Tibial nerve (tissue), 4 donors: ENCODE results near the gene HEG1. TPM values are rescaled to one million over a fixed set of nuclear protein-coding genes. Genes with fewer than 3 reads are reported as not detected.

Experiments
- DNase-seq, 2 donors: peaks; one replicate each; pipeline ENCODE4 v3.0.0-alpha.2; 2019; ENCODE audit warnings: low spot score in 2 of 2
- H3K27ac ChIP-seq, 4 donors: fragments of 200-600 bp; sonication (generic) in 3 of 4; one replicate each; pipeline ENCODE4 v1.5.1; 2017 to 2019; ENCODE audit warnings: mild to moderate bottlenecking in 1 of 4
- H3K27me3 ChIP-seq, 2 donors: fragments of 200-600 bp; sonication (generic) in 1 of 2; one replicate each; pipeline versions ENCODE4 v1.5.1 to v1.6.0; 2017 to 2019
- H3K36me3 ChIP-seq, 3 donors: fragments of 200-600 bp; sonication (generic); one replicate each; pipeline ENCODE4 v1.5.1; 2018 to 2019
- H3K4me1 ChIP-seq, 4 donors: fragments of 200-600 bp; sonication (generic) in 3 of 4; one replicate each; pipeline ENCODE4 v1.5.1; 2017 to 2019
- H3K4me3 ChIP-seq, 4 donors: fragments of 200-600 bp; sonication (generic) in 3 of 4; one replicate each; pipeline ENCODE4 v1.5.1; 2017 to 2019; ENCODE audit warnings: mild to moderate bottlenecking in 1 of 4, moderate library complexity in 1 of 4
- H3K9me3 ChIP-seq, 4 donors: fragments of 200-600 bp; sonication (generic) in 3 of 4; one replicate each; pipeline ENCODE4 v1.5.1; 2017 to 2019
- EP300 ChIP-seq, 2 donors: sonication (generic); formaldehyde crosslinking; IDR thresholded peaks; one replicate each; pipeline ENCODE4 v1.6.1; 2017; ENCODE audit warnings: antibody characterized with exemption in 2 of 2, mild to moderate bottlenecking in 1 of 2
- POLR2A ChIP-seq, 2 donors: fragments of 450-650 bp; IDR thresholded peaks; one replicate each; pipeline ENCODE4 v1.6.1; 2017; ENCODE audit warnings: antibody characterized with exemption in 2 of 2, mild to moderate bottlenecking in 2 of 2, moderate library complexity in 2 of 2
- WGBS, 2 donors: methylation state at CpG; one replicate each; pipeline ENCODE4 v1.1.5; 2018; 5-methylcytosine and 5-hydroxymethylcytosine counted together
- total RNA-seq, 4 donors: library from RNA; depleted of rRNA; stranded (reverse); fragments of >200 nt; gene quantifications; one replicate each; pipeline ENCODE4 v1.1.0, GENCODE V29; 2016
- TF ChIP-seq, protein P1 (sequence below), 5 experiments: fragments of 200-600 bp in 3 of 5; fragments of 450-650 bp in 2 of 5; sonication (generic) in 3 of 5; IDR thresholded peaks; one replicate each; pipeline ENCODE4 v1.5.1; 2016 to 2019; ENCODE audit warnings: antibody characterized with exemption in 5 of 5, mild to moderate bottlenecking in 3 of 5, moderate library complexity in 2 of 5

HEG1 gene
- total RNA-seq, 4 donors from 2014 or later, result 26.8 to 59.1 (median 42.5) TPM

DNA sequence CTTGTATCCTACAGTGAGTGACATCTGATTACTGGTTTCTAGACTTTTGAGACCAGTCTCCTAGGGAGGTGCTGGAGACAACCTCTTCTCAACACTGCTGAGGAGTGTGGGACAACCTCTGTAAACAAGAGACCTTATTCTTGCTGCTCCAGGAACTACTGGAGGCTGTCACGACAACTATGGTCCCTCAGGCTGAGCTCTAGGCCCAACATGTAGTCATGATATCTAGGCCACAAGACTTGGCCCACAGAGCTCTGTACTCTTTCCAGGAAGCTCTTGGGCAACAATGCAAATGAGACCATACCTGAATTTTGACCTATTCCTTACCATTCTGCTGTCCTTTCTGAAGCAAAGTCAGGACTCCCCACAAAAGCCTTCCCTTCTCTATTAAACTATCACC lies 24.3 kb upstream of the HEG1 start:
- Histone ChIP-seq H3K4me3 (no peak overlapping the region), H3K36me3 (no peaks in the 10 kb centered on the region), H3K27me3 (no peaks in the 10 kb centered on the region), H3K9me3 (no peaks in the 10 kb centered on the region), H3K4me1 (no peaks in the 10 kb centered on the region), H3K27ac (no peak overlapping the region)
- 83 to 100% methylated on average over 1 of the region's 1 CpG for WGBS, 2 donors
- TF ChIP-seq, protein P1, sequence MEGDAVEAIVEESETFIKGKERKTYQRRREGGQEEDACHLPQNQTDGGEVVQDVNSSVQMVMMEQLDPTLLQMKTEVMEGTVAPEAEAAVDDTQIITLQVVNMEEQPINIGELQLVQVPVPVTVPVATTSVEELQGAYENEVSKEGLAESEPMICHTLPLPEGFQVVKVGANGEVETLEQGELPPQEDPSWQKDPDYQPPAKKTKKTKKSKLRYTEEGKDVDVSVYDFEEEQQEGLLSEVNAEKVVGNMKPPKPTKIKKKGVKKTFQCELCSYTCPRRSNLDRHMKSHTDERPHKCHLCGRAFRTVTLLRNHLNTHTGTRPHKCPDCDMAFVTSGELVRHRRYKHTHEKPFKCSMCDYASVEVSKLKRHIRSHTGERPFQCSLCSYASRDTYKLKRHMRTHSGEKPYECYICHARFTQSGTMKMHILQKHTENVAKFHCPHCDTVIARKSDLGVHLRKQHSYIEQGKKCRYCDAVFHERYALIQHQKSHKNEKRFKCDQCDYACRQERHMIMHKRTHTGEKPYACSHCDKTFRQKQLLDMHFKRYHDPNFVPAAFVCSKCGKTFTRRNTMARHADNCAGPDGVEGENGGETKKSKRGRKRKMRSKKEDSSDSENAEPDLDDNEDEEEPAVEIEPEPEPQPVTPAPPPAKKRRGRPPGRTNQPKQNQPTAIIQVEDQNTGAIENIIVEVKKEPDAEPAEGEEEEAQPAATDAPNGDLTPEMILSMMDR (IDR thresholded peaks at IDR 0.05), result no peak
- TF ChIP-seq EP300 (IDR thresholded peaks at IDR 0.05) (no peak), POLR2A (IDR thresholded peaks at IDR 0.05) (no peak)
- DNase-seq, result no peak

DNA sequence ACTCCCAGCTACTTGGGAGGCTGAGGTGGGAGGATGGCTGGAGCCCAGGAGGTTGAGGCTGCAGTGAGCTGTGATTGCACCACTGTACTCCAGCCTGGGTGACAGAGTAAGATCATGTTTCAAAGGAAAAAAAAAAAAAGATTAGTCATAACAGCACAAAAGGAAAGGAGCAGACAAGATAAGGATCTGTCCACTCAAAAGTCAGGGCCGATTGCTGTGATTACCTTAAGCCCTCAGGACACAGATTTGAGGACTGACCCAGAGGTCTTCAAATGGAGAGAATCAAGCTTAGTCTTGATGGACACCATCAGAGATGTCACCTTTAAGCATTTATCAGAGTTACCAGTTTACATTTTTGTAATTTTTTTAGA lies 23.9 kb upstream of the HEG1 start:
- no peaks in the 10 kb centered on the region for H3K27me3 ChIP-seq
- no peak overlapping the region for H3K27ac ChIP-seq
- no peak for DNase-seq
- TF ChIP-seq, protein P1 (IDR thresholded peaks at IDR 0.05), result no peak
- TF ChIP-seq POLR2A (IDR thresholded peaks at IDR 0.05) (no peak), EP300 (IDR thresholded peaks at IDR 0.05) (no peak)
- no peaks in the 10 kb centered on the region for H3K36me3 ChIP-seq
- 72 to 77% methylated on average over 1 of the region's 1 CpG for WGBS, 2 donors
- H3K9me3 ChIP-seq, result no peaks in the 10 kb centered on the region
- no peak overlapping the region for H3K4me3 ChIP-seq
- H3K4me1 ChIP-seq, result no peaks in the 10 kb centered on the region

DNA sequence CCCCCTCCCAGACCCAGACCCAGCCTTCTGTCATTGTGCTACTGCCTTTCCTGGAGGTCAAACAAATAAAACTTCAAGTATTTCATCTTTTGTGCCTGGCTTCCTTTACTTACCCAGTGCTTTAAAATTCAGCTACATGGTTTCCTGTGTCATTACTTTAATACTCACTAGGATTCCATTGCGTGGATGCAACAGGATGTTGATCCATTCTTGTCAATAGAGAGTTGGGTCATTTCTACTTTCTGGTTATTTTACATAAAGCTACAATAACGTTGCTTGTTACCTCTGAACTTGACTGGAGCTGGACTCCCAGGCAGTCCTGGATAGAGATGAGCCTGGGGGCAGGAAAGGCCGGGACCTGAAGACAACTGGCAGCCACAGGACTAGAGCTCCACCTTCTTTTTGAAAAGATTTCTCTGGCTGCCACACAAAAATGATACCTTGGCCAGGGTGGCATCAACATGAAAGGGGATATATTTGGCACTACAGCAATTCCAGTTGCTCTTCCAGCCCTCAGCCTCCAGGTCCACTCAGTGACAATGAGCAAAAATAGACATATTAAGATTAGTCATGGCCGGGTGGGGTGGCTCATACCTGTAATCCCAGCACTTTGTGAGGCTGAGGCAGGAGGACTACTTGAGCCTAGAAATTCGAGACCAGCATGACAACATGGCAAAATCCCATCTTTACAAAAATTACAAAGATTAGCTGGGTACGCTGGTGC lies 23.3 kb upstream of the HEG1 start:
- H3K27me3 ChIP-seq, result no peaks in the 10 kb centered on the region
- WGBS, 2 donors, result 77 to 79% methylated on average over 6 of the region's 6 CpGs
- no peaks in the 10 kb centered on the region for H3K9me3 ChIP-seq
- no peak overlapping the region for H3K4me3 ChIP-seq
- no peak overlapping the region for H3K27ac ChIP-seq
- H3K4me1 ChIP-seq, result no peaks in the 10 kb centered on the region
- no peaks in the 10 kb centered on the region for H3K36me3 ChIP-seq
- TF ChIP-seq, protein P1 (IDR thresholded peaks at IDR 0.05), result no peak
- TF ChIP-seq POLR2A (IDR thresholded peaks at IDR 0.05) (no peak), EP300 (IDR thresholded peaks at IDR 0.05) (no peak)
- no peak for DNase-seq

DNA sequence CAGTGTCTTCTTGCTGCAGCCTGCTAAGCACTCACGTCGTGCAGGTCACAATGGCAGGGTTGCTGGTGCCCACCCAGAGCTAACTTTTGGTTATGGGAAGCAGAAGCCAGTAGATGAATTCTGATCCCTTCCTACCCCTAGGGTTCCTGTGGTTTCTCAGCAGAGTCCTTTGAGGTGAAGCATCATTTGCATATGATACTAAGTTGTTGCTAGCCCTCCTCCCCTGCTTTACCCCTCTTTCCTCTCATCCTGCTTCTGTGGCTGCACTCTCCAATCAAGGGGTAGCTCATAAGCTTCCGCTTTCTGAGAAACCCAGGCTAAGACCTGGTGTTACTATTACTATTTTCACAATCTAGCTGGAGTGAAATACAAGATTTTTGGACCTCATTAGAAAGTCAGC lies 22.1 kb upstream of the HEG1 start:
- DNase-seq, result no peak
- 96 to 98% methylated on average over 3 of the region's 3 CpGs for WGBS, 2 donors
- Histone ChIP-seq H3K27ac (no peak overlapping the region), H3K4me3 (no peak overlapping the region), H3K9me3 (no peaks in the 10 kb centered on the region), H3K36me3 (no peaks in the 10 kb centered on the region), H3K4me1 (no peaks in the 10 kb centered on the region), H3K27me3 (no peaks in the 10 kb centered on the region)
- TF ChIP-seq POLR2A (IDR thresholded peaks at IDR 0.05), result no peak
- TF ChIP-seq, protein P1 (IDR thresholded peaks at IDR 0.05), result no peak
- TF ChIP-seq EP300 (IDR thresholded peaks at IDR 0.05), result no peak

DNA sequence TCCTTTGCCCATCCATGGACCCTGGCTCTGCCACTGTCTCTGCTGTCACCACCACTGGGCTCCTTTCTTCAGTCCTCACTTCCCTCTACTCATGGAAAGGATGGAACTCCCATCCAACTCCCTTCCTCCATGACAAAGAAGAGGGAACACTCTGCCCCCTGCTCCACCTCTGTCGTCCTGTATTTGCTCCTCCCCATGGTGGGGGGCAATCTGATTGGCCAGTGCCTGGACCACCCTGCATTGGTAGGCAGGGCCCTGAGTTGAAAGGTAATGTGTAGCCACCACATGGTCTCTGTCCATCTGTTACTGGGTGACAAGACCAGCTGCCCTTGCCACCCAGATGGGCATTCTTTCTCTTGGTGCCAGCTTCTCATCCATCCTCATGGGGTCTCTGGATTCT lies 20.7 kb upstream of the HEG1 start:
- no peak overlapping the region for H3K27ac ChIP-seq
- no peaks in the 10 kb centered on the region for H3K27me3 ChIP-seq
- TF ChIP-seq POLR2A (IDR thresholded peaks at IDR 0.05) (no peak), EP300 (IDR thresholded peaks at IDR 0.05) (no peak)
- TF ChIP-seq, protein P1 (IDR thresholded peaks at IDR 0.05), result no peak
- H3K36me3 ChIP-seq, result no peaks in the 10 kb centered on the region
- no peak overlapping the region for H3K4me3 ChIP-seq
- 42 to 47% methylated on average over 1 of the region's 1 CpG for WGBS, 2 donors
- H3K9me3 ChIP-seq, result no peaks in the 10 kb centered on the region
- no peak for DNase-seq
- H3K4me1 ChIP-seq, result no peaks in the 10 kb centered on the region
